ENCODE results near the gene ANKAR.

- TF ChIP-seq CTCF (IDR thresholded peaks at IDR 0.05) (peak; percentile 17; the same call in 1 of the 2 replicates), SIN3A (IDR thresholded peaks at IDR 0.05; ENCODE audit: borderline replicate concordance, insufficient read depth, low read depth, low read length) (no peak)
These were observed 27.6 kb downstream of the ANKAR start for GRCh38 chr2:189702071-189702470.

Data from Panc1 (cell line).